ENCODE measurements around the gene SPECC1.

DNA sequence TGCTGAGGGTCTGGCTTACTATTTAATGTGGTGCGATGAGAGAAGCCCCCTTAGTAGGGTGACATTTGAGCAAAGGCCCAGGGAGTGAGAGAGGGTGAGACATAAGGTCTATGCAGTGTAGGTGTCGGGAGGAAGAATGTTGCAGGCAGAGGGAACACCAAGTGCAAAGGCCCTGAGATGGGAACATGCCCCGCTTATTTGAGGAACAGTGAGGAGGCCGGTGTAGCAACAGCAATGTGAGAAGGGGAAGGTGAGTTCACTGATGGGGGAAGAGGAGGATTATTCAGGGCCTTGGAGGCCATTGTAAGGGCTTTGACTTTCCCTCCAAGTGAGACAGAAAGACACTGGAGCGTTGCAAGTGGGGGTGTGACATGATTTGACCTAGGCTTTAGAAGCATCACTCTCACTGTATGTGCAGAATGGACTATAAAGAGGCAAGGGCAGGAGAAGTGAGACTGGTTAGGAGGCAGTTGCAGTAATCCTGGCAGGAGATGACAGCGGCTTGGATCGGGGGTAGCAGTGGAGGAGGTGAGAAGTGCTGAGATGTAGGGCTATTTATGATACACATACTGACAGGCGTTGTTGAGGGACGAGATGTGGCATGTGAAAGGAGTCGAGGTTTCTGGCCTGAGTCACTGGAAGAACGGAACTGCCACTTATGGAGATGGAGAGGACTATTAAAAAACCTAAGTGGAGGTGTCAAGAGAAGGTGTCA lies 145.3 kb downstream of the SPECC1 start:
- TF ChIP-seq CTCF (conservative IDR thresholded peaks at IDR 0.05; ENCODE audit: low read depth, low read length) (no peak), RCOR1 (IDR thresholded peaks at IDR 0.05; ENCODE audit: insufficient replicate concordance, low read length) (no peak), CEBPB (IDR thresholded peaks at IDR 0.05; ENCODE audit: low read depth, low read length) (no peak)

Measured in IMR-90 (cell line).